K562 (cell line): Measurements from ENCODE around the gene C5orf24. TPM values are rescaled to one million over a fixed set of nuclear protein-coding genes. Genes with fewer than 3 reads are reported as not detected.

Source experiments
- HDAC8 ChIP-seq: fragments of 450-650 bp; IDR thresholded peaks from 2 replicates; pipeline ENCODE4 v1.6.1; 2016; ENCODE audit warnings: mild to moderate bottlenecking, missing genetic modification characterization, moderate library complexity, missing compliant biosample characterization
- KDM1A ChIP-seq, 2 experiments: fragments of 450-650 bp; IDR thresholded peaks; 2 replicates each; pipeline ENCODE4 v1.6.1; 2016; ENCODE audit warnings: mild to moderate bottlenecking in 2 of 2
- SMAD3 ChIP-seq: fragments of 450-650 bp; formaldehyde crosslinking; conservative IDR thresholded peaks from 2 replicates; pipeline ENCODE4 v1.4.0; 2020; ENCODE audit warnings: mild to moderate bottlenecking
- polyA plus RNA-seq, 8 experiments: library from polyadenylated mRNA; depleted of rRNA in 4 of 8; stranded (reverse) in 5 of 8; unstranded in 3 of 8; fragments of >200 nt; fragmentation: Nextera tagmentation in 2 of 8; fragmentation: Illumina TruSeq in 1 of 8; extraction: Ambion mirVana in 2 of 8; extraction: Trizol in 1 of 8; gene quantifications; 2 replicates each; pipeline versions ENCODE4 v1.2.1 to v1.2.3, GENCODE V29; 2011 to 2014; ENCODE audit warnings: inconsistent platforms in 1 of 8, missing spikeins in 1 of 8
- total RNA-seq, 7 experiments: library from RNA; depleted of rRNA in 6 of 7; stranded (reverse); fragments of >200 nt in 6 of 7; fragmentation: Illumina TruSeq in 2 of 7; extraction: Trizol in 2 of 7; gene quantifications; 2 replicates each; pipeline versions ENCODE4 v1.2.1 to v1.2.3, GENCODE V29; 2011 to 2021; ENCODE audit warnings: low replicate concordance in 1 of 7
- TF ChIP-seq, protein P1 (sequence below): fragments of 450-650 bp; IDR thresholded peaks from 2 replicates; pipeline ENCODE4 v1.6.1; 2016; ENCODE audit warnings: low read depth

The C5orf24 gene
- total and polyA plus RNA-seq, 9 of the 15 experiments (the other 6 are each of a cell fraction or from before 2014, with no cell fraction given) = 8.9 to 38.6 (median 28.4) TPM

DNA sequence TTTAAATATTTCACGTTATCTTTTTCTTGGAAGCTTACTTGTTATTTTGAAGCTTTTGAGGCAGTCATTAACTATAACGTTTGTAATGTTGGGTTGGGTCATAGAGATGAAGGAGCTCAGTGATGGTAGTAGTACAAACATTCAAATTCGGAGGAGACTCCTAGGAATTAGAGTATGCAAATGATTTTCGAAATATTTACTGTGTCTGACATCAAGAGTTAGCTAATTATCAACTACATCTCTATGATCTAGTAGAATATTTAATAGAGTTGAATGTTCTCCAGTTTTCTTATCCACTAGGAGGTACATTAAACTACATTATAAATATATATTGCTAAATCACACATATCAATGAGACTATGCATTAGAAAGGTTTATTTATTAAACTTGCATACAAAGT is 28.8 kb upstream of the C5orf24 start (continued):
- TF ChIP-seq, protein P1, sequence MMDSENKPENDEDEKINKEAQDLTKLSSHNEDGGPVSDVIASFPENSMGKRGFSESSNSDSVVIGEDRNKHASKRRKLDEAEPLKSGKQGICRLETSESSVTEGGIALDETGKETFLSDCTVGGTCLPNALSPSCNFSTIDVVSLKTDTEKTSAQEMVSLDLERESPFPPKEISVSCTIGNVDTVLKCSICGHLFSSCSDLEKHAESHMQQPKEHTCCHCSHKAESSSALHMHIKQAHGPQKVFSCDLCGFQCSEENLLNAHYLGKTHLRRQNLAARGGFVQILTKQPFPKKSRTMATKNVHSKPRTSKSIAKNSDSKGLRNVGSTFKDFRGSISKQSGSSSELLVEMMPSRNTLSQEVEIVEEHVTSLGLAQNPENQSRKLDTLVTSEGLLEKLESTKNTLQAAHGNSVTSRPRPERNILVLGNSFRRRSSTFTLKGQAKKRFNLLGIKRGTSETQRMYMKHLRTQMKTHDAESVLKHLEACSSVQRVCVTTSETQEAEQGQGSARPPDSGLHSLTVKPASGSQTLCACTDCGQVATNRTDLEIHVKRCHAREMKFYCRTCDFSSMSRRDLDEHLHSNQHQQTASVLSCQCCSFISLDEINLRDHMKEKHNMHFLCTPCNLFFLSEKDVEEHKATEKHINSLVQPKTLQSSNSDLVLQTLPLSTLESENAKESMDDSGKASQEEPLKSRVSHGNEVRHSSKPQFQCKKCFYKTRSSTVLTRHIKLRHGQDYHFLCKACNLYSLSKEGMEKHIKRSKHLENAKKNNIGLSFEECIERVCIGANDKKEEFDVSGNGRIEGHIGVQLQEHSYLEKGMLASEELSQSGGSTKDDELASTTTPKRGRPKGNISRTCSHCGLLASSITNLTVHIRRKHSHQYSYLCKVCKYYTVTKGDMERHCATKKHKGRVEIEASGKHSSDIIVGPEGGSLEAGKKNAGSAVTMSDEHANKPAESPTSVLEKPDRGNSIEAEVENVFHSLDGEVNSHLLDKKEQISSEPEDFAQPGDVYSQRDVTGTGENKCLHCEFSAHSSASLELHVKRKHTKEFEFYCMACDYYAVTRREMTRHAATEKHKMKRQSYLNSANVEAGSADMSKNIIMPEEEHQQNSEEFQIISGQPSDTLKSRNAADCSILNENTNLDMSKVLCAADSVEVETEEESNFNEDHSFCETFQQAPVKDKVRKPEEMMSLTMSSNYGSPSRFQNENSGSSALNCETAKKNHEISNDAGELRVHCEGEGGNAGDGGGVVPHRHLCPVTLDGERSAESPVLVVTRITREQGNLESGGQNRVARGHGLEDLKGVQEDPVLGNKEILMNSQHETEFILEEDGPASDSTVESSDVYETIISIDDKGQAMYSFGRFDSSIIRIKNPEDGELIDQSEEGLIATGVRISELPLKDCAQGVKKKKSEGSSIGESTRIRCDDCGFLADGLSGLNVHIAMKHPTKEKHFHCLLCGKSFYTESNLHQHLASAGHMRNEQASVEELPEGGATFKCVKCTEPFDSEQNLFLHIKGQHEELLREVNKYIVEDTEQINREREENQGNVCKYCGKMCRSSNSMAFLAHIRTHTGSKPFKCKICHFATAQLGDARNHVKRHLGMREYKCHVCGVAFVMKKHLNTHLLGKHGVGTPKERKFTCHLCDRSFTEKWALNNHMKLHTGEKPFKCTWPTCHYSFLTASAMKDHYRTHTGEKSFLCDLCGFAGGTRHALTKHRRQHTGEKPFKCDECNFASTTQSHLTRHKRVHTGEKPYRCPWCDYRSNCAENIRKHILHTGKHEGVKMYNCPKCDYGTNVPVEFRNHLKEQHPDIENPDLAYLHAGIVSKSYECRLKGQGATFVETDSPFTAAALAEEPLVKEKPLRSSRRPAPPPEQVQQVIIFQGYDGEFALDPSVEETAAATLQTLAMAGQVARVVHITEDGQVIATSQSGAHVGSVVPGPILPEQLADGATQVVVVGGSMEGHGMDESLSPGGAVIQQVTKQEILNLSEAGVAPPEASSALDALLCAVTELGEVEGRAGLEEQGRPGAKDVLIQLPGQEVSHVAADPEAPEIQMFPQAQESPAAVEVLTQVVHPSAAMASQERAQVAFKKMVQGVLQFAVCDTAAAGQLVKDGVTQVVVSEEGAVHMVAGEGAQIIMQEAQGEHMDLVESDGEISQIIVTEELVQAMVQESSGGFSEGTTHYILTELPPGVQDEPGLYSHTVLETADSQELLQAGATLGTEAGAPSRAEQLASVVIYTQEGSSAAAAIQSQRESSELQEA = no peak
- TF ChIP-seq KDM1A (IDR thresholded peaks at IDR 0.05) (no peak), SMAD3 (no peak), HDAC8 (tag) (no peak)
- TF ChIP-seq, all 486 proteins: peak for 0
